Pancreas (tissue), 10 donors: ENCODE data around the gene EPN2. TPM values are rescaled to one million over a fixed set of nuclear protein-coding genes. Genes with fewer than 3 reads are reported as not detected.

ENCODE experiments used
- ATAC-seq, 4 donors: fragments of 200-7000 bp; cut with Tn5 transposase; one replicate each; pipeline versions ENCODE4 v1.8.0 to v1.9.1; 2020; ENCODE audit warnings: mild to moderate bottlenecking in 4 of 4, moderate library complexity in 4 of 4
- DNase-seq, 6 donors: peaks; one replicate each; pipeline ENCODE4 v3.0.0-alpha.2; 2020
- FAIRE-seq: peaks from 2 replicates; lab custom pipeline; 2012; peaks lifted over from hg19 to GRCh38; lab: Jason Lieb, UNC
- H3K27ac ChIP-seq, 4 donors: fragments of 200-600 bp; sonication (generic); 1 replicate in 3 of 4; 2 replicates in 1 of 4; pipeline versions ENCODE4 v1.5.0 to v1.8.0; 2020
- H3K27me3 ChIP-seq, 4 donors: fragments of 200-600 bp; one replicate each; pipeline ENCODE4 v1.8.0; 2021
- H3K36me3 ChIP-seq, 3 donors: fragments of 200-600 bp; sonication (generic) in 1 of 3; one replicate each; pipeline versions ENCODE4 v1.5.0 to v1.8.0; 2020 to 2021
- H3K4me1 ChIP-seq, 3 donors: fragments of 200-600 bp; one replicate each; pipeline ENCODE4 v1.8.0; 2021
- H3K4me3 ChIP-seq, 4 donors: fragments of 200-600 bp; sonication (generic) in 2 of 4; one replicate each; pipeline versions ENCODE4 v1.5.0 to v1.8.0; 2020 to 2021
- H3K9me3 ChIP-seq, 4 donors: fragments of 200-600 bp; one replicate each; pipeline ENCODE4 v1.8.0; 2021
- WGBS, 2 donors: extraction: QIAGEN DNeasy Blood & Tissue Kit; methylation state at CpG; one replicate each; pipeline ENCODE4 v1.1.7; 2013; 5-methylcytosine and 5-hydroxymethylcytosine counted together
- intact Hi-C, 3 donors: fragments of 100-400 bp; cut with DNase I; formaldehyde crosslinking; loops; one replicate each; pipeline versions ENCODE4 v1.11.1 to v1.14.2; 2022
- polyA plus RNA-seq, 2 donors: library from polyadenylated mRNA; stranded (reverse); fragments of 200-250 nt; gene quantifications; one replicate each; pipeline ENCODE4 v1.2.3, GENCODE V29; 2013
- total RNA-seq, 6 donors: library from RNA; stranded (reverse); fragmentation: NEBNext Ultra II Directional in 4 of 6; extraction: Animal tissue kit (Norgen Biotek cat#: 25700) in 4 of 6; gene quantifications; one replicate each; pipeline versions ENCODE4 v1.2.1 to v1.2.4, GENCODE V29; 2021 to 2023
- TF ChIP-seq, protein P1 (sequence below), 4 donors: fragments of 200-600 bp; sonication (generic) in 3 of 4; IDR thresholded peaks; one replicate each; pipeline versions ENCODE4 v1.5.0 to v1.8.0; 2021; ENCODE audit warnings: antibody characterized with exemption in 4 of 4
- donor health status: healthy with polysubstance abuse.
- donor health status: DM: no; HTN: no; CAD: no; lungs with moderate emphysema.
- donor health status: DM: no; HTN: no; CAD: no.
- donor health status: control.
- donor health status: control.
- donor health status: Bipolar disorder and iron deficiency.
- donor health status: DM: yes; HTN: yes; CAD: no.
- donor health status: DM: no; HTN: no; CAD: no.
- donor health status: DM: no; HTN: no; CAD: no.
- donor health status: DM: yes; HTN: yes; CAD: no.

The EPN2 gene
- total and polyA plus RNA-seq, 8 donors = 13.4 to 29.4 (median 15.7) TPM

GRCh38 chr17:19238167-19238505, 970 bp downstream of the EPN2 start:
- intact Hi-C loops = no loop called here
- no peak for FAIRE-seq
- TF ChIP-seq, protein P1, sequence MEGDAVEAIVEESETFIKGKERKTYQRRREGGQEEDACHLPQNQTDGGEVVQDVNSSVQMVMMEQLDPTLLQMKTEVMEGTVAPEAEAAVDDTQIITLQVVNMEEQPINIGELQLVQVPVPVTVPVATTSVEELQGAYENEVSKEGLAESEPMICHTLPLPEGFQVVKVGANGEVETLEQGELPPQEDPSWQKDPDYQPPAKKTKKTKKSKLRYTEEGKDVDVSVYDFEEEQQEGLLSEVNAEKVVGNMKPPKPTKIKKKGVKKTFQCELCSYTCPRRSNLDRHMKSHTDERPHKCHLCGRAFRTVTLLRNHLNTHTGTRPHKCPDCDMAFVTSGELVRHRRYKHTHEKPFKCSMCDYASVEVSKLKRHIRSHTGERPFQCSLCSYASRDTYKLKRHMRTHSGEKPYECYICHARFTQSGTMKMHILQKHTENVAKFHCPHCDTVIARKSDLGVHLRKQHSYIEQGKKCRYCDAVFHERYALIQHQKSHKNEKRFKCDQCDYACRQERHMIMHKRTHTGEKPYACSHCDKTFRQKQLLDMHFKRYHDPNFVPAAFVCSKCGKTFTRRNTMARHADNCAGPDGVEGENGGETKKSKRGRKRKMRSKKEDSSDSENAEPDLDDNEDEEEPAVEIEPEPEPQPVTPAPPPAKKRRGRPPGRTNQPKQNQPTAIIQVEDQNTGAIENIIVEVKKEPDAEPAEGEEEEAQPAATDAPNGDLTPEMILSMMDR (IDR thresholded peaks at IDR 0.05) = no peak
- peak in 5 of 6 donors; percentile 36 to 77 (median 51) for DNase-seq
- Histone ChIP-seq H3K4me3 (peak overlapping the region; percentile 93 to 99 (median 98)), H3K9me3 (no peaks in the 10 kb centered on the region), H3K27me3 (no peaks in the 10 kb centered on the region), H3K4me1 (peaks cover 0 to 14% (median 3%) of the 10 kb centered on the region in 3 donors), H3K27ac (peak overlapping the region; percentile 64 to 83 (median 82)), H3K36me3 (no peaks in the 10 kb centered on the region)
- peak; percentile 35 to 59 (median 53) for ATAC-seq
- 1% methylated on average over 19 to 21 of the region's 21 CpGs for WGBS, 2 donors

DNA sequence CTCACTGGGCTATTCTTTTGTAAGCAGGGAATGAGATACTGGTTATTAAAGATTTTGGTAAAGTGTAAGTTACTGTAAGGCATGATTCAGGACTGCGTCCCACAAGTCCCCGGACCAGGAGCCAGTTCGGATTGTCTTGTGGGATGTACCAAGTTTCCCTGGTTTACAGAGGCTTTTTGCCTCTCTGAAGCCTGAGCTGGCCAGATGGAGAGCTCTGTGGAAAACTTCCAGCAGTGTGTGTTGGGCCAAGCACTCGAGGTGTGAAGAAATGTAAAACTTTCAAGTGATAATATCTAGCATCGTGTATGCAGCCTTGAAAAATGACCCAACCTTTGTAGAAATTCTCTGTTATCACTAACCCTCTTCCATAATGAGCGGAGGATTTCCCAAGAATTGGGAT, 2.4 kb downstream of the EPN2 start:
- DNase-seq (no peak), ATAC-seq (no peak), FAIRE-seq (no peak)
- 53 to 62% methylated on average over 6 of the region's 6 CpGs for WGBS, 2 donors
- no peaks in the 10 kb centered on the region for H3K9me3 ChIP-seq
- no peaks in the 10 kb centered on the region for H3K27me3 ChIP-seq
- H3K4me1 ChIP-seq = peaks cover 0 to 14% (median 3%) of the 10 kb centered on the region in 3 donors
- intact Hi-C loops = no loop called here
- H3K27ac ChIP-seq = no peak overlapping the region
- H3K4me3 ChIP-seq = no peak overlapping the region
- TF ChIP-seq, protein P1 (IDR thresholded peaks at IDR 0.05) = no peak
- no peaks in the 10 kb centered on the region for H3K36me3 ChIP-seq

- FAIRE-seq (no peak), DNase-seq (no peak), ATAC-seq (peak in 3 of 4 donors; percentile 24 to 40 (median 27))
- H3K27me3 ChIP-seq = no peaks in the 10 kb centered on the region
- H3K9me3 ChIP-seq = no peaks in the 10 kb centered on the region
- intact Hi-C loops = no loop called here
- 61 to 65% methylated on average over 2 of the region's 2 CpGs for WGBS, 2 donors
- H3K4me3 ChIP-seq = no peak overlapping the region
- TF ChIP-seq, protein P1 (IDR thresholded peaks at IDR 0.05) = no peak
- H3K4me1 ChIP-seq = peaks cover 0 to 19% (median 3%) of the 10 kb centered on the region in 3 donors
- peak overlapping the region in 3 of 4 donors; percentile 7 to 26 (median 12) for H3K27ac ChIP-seq
- H3K36me3 ChIP-seq = no peaks in the 10 kb centered on the region
Measured at GRCh38 chr17:19242323-19242722, 5.2 kb downstream of the EPN2 start.

DNA sequence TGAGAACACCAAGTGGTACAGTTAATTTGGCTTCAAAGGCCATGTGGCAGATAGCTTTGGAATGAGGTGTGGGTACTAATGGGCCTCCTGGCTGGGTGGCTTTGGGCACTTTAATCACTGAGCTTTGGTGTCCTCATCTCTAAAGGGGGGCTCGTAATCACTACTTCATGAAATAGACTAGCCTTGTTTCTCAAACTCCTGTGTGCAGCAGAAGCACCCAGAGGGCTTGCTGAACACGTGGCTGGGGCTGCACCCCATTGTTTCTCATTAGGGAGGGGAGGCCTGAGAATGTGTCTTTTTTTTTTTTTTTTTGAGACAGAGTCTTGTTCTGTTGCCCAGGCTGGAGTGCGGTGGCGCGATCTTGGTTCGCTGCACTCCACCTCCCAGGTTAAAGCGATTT, 5.8 kb downstream of the EPN2 start:
- TF ChIP-seq, protein P1 (IDR thresholded peaks at IDR 0.05) = no peak
- intact Hi-C loops = no loop called here
- no peak for FAIRE-seq

DNA sequence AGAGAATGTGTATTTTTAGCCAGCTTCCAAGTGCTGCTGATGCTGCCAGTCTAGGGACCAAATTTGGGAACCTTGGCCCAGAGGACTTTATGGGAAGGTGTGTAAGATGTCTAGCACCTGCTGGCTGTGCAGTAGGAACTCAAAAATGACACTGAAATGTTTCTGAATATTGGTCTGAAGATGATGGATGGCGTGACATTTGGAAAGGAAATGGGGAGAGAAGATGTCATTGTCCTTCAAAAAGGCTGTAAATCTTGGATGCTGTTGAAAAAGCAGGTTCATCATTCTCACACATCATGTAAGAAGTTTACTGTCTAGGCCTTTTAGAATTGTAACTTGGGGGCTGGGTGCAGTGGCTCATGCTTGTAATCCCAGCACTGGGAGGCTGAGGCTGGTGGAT, 6.7 kb downstream of the EPN2 start:
- TF ChIP-seq, protein P1 (IDR thresholded peaks at IDR 0.05) = no peak
- ATAC-seq (no peak), DNase-seq (no peak), FAIRE-seq (no peak)
- 100% methylated on average over 1 of the region's 1 CpG for WGBS, 2 donors
- Histone ChIP-seq H3K9me3 (no peaks in the 10 kb centered on the region), H3K27me3 (no peaks in the 10 kb centered on the region), H3K36me3 (no peaks in the 10 kb centered on the region), H3K27ac (no peak overlapping the region), H3K4me3 (no peak overlapping the region), H3K4me1 (peaks cover 7 to 28% (median 7%) of the 10 kb centered on the region in 3 donors)
- intact Hi-C loops = no loop called here

More for the DNA sequence above, 5.8 kb downstream of the EPN2 start:
- Histone ChIP-seq H3K36me3 (no peaks in the 10 kb centered on the region), H3K9me3 (no peaks in the 10 kb centered on the region), H3K27ac (peak overlapping the region in 1 of 4 donors; percentile 26), H3K4me3 (no peak overlapping the region), H3K4me1 (peaks cover 4 to 25% (median 4%) of the 10 kb centered on the region in 3 donors), H3K27me3 (no peaks in the 10 kb centered on the region)
- ATAC-seq (no peak), DNase-seq (no peak)
- 93 to 98% methylated on average over 7 of the region's 7 CpGs for WGBS, 2 donors
